BJ (cell line): ENCODE measurements around the gene CSHL1. TPM values are rescaled to one million over a fixed set of nuclear protein-coding genes. Genes with fewer than 3 reads are reported as not detected.
"Not testable (repeated sequence)": the region's sequence is repeated elsewhere in the genome, so short reads cannot be mapped to it uniquely, and the experiment has no call there.

ENCODE experiments used
- CTCF ChIA-PET: fragments of 350-600 bp; formaldehyde crosslinking; extraction: SDS; loops from one replicate; lab custom pipeline; 2021; ENCODE audit warnings: antibody characterized with exemption, inconsistent platforms; lab: Yijun Ruan, JAX
- POLR2A ChIA-PET: fragments of 300-600 bp; sonication (Branson Sonifier 250); formaldehyde crosslinking; extraction: SDS; loops from one replicate; lab custom pipeline; 2021; ENCODE audit warnings: antibody characterized with exemption; lab: Charles Lee
- DNase-seq: peaks from one replicate; pipeline ENCODE4 v3.0.0-alpha.2; 2011; ENCODE audit warnings: low read depth
- H3K27me3 ChIP-seq: 2 replicates; pipeline ENCODE4 v1.6.0; 2011; ENCODE audit warnings: low read length; ENCODE audit not compliant: control insufficient read depth, insufficient read depth
- H3K36me3 ChIP-seq: 2 replicates; pipeline ENCODE4 v1.5.1; 2011; ENCODE audit warnings: low read length; ENCODE audit not compliant: control insufficient read depth, insufficient read depth
- H3K4me3 ChIP-seq: 2 replicates; pipeline ENCODE4 v1.5.1; 2011; ENCODE audit warnings: low read depth, mild to moderate bottlenecking, control low read depth, low read length
- CTCF ChIP-seq: IDR thresholded peaks from 2 replicates; pipeline ENCODE4 v1.5.1; 2011; ENCODE audit warnings: low read depth, mild to moderate bottlenecking, control low read depth, inconsistent platforms, low read length, moderate library complexity; ENCODE audit not compliant: insufficient read depth
- polyA plus RNA-seq: library from polyadenylated mRNA; depleted of rRNA; stranded (reverse); fragments of >200 nt; gene quantifications from 2 replicates; pipeline ENCODE4 v1.2.3, GENCODE V29; 2011

CSHL1 gene
- polyA plus RNA-seq, 1 experiment = not detected

- POLR2A ChIA-PET = no interaction called here
- H3K27me3 ChIP-seq = peaks cover 14% of the 10 kb centered on the region
- H3K4me3 ChIP-seq = no peak overlapping the region
- no peak for TF ChIP-seq CTCF
- no peak for DNase-seq
- CTCF ChIA-PET = interaction anchor here (0.8 to 8.5 kb wide), 7 partner anchors 8 to 43 kb away, joined by 3 to 72 read pairs (median 9); no protein-coding TSS in a partner anchor
- no peaks in the 10 kb centered on the region for H3K36me3 ChIP-seq
Observed at GRCh38 chr17:63880706-63881105, 30.4 kb downstream of the CSHL1 start.

GRCh38 chr17:63878413-63878812, 32.6 kb downstream of the CSHL1 start:
- not testable (repeated sequence) for H3K36me3 ChIP-seq, DNase-seq, H3K4me3 ChIP-seq
- POLR2A ChIA-PET = interaction anchor here (0.6 kb wide), 1 partner anchor 17 kb away, joined by 3 read pairs; no protein-coding TSS in a partner anchor
- H3K27me3 ChIP-seq = peaks cover 14% of the 10 kb centered on the region
- CTCF ChIA-PET = interaction anchor here (1.7 to 8.5 kb wide), 2 partner anchors 11 to 13 kb away, joined by 5 to 72 read pairs; no protein-coding TSS in a partner anchor

GRCh38 chr17:63874693-63875092, 36.4 kb downstream of the CSHL1 start:
- H3K4me3 ChIP-seq, POLR2A ChIA-PET, H3K36me3 ChIP-seq, DNase-seq: not testable (repeated sequence)
- peaks cover 11% of the 10 kb centered on the region for H3K27me3 ChIP-seq
- CTCF ChIA-PET = interaction anchor here (1.2 to 8.5 kb wide), 4 partner anchors 8 to 26 kb away, joined by 3 to 72 read pairs (median 4); no protein-coding TSS in a partner anchor

- H3K36me3 ChIP-seq, H3K4me3 ChIP-seq, POLR2A ChIA-PET: not testable (repeated sequence)
Observed at GRCh38 chr17:63874061-63874626, 36.9 kb downstream of the CSHL1 start.

GRCh38 chr17:63873577-63873976, 37.5 kb downstream of the CSHL1 start, which contains the start of gene CSH2:
TSS of gene CSH2 (minus strand) at chr17:63873677. CDS start at chr17:63873614, 63 bp downstream.
- POLR2A ChIA-PET, H3K4me3 ChIP-seq, H3K36me3 ChIP-seq, DNase-seq: not testable (repeated sequence)
- CTCF ChIA-PET = interaction anchor here (1.5 to 8.5 kb wide), 2 partner anchors 9 to 16 kb away, joined by 3 to 72 read pairs; no protein-coding TSS in a partner anchor
- H3K27me3 ChIP-seq = peaks cover 11% of the 10 kb centered on the region

More at GRCh38 chr17:63874061-63874626, 36.9 kb downstream of the CSHL1 start:
- DNase-seq = not testable (repeated sequence)
- CTCF ChIA-PET = interaction anchor here (1.2 to 8.5 kb wide), 3 partner anchors 8 to 15 kb away, joined by 3 to 72 read pairs (median 3); no protein-coding TSS in a partner anchor
- peaks cover 11% of the 10 kb centered on the region for H3K27me3 ChIP-seq

- H3K4me3 ChIP-seq, H3K27me3 ChIP-seq, H3K36me3 ChIP-seq, DNase-seq, POLR2A ChIA-PET, CTCF ChIA-PET: not testable (repeated sequence)
Observed at GRCh38 chr17:63871646-63872365, 39.3 kb downstream of the CSHL1 start.

GRCh38 chr17:63870292-63870665, 40.8 kb downstream of the CSHL1 start:
- H3K36me3 ChIP-seq, DNase-seq, H3K4me3 ChIP-seq, H3K27me3 ChIP-seq: not testable (repeated sequence)
- POLR2A ChIA-PET = interaction anchor here (0.6 kb wide), 1 partner anchor 489 kb away, joined by 3 read pairs; no protein-coding TSS in a partner anchor
- CTCF ChIA-PET = interaction anchor here (1.0 to 6.5 kb wide), 6 partner anchors 11 to 28 kb away, joined by 4 to 37 read pairs (median 5); partner anchors contain the start of genes GH2 and SMARCD2
